NCI-H2227 (cell line): Measurements from ENCODE around the gene ACAP1.

ENCODE experiments used
- DNase-seq: peaks from one replicate; lab custom pipeline; 2025; ENCODE audit not compliant: unreplicated experiment; lab: John Stamatoyannopoulos, UW

Gene ACAP1, protein sequence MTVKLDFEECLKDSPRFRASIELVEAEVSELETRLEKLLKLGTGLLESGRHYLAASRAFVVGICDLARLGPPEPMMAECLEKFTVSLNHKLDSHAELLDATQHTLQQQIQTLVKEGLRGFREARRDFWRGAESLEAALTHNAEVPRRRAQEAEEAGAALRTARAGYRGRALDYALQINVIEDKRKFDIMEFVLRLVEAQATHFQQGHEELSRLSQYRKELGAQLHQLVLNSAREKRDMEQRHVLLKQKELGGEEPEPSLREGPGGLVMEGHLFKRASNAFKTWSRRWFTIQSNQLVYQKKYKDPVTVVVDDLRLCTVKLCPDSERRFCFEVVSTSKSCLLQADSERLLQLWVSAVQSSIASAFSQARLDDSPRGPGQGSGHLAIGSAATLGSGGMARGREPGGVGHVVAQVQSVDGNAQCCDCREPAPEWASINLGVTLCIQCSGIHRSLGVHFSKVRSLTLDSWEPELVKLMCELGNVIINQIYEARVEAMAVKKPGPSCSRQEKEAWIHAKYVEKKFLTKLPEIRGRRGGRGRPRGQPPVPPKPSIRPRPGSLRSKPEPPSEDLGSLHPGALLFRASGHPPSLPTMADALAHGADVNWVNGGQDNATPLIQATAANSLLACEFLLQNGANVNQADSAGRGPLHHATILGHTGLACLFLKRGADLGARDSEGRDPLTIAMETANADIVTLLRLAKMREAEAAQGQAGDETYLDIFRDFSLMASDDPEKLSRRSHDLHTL

GRCh38 chr17:7336240-7337175 is at the start of gene ACAP1:
ACAP1 (plus strand) TSS chr17:7336529; CDS start chr17:7336735, 206 bp downstream.
- no peak for DNase-seq

DNA sequence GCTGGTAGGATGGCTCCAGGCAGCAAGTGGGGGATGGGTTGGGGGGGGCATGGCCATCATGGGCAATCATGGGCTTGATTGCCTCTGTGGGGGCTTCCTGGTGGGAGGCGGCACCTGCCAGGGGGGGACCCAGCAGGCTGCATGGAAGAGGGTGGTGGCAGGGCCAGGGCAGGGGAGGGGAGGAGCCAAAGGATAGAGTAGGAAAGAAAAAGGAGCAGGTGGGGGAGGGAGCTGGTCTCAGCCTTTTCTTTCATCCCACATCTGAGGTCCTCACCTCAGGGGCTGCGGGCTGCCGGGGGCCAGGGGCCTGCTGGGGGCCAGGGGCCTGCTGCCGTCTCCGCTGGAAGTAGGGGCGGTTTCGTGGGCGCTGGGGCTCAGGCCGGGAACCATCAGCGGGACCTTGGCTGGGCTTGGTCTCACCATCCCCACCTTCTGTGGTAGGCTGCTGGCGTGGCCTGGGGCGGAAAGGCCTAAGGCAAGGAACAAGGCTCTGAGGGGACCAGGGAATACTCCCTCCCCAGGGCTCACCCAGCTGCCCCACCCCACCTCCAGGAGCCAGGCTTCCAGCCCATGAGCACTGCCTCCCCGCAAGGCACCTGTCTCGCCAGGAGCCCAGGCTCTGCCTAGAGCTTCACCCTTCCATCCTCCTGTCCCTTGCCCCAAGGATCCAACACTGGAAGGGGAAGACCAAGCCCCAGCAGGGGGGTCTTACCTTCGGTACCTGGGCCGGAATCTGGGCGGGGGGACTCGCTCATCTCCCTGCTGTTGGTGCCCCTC is 46.9 kb upstream of the ACAP1 start:
- DNase-seq: no peak

GRCh38 chr17:7290166-7290565 is 46.2 kb upstream of the ACAP1 start:
- DNase-seq: no peak

GRCh38 chr17:7290685-7291084 is 45.6 kb upstream of the ACAP1 start:
- DNase-seq: no peak

DNA sequence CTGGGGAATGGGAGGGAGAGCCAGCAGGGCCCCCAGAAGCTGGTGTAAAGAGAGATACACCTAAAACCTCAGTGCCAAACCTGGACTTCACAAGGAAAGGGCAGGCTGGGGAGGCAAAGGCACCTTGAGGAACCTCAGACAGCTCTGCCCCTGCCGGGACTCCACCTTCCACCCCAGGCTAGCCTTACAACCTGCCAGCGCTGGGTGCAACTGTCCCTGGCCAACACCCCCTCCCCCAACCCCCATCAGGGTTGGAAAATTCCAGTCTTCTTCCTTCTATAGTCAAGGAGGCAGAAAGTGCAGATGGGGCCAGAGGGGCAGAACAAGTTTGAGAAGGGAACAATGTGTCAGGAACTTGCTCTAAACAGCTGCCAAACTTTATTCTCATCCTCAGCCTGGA is 44.1 kb upstream of the ACAP1 start:
- DNase-seq: no peak

DNA sequence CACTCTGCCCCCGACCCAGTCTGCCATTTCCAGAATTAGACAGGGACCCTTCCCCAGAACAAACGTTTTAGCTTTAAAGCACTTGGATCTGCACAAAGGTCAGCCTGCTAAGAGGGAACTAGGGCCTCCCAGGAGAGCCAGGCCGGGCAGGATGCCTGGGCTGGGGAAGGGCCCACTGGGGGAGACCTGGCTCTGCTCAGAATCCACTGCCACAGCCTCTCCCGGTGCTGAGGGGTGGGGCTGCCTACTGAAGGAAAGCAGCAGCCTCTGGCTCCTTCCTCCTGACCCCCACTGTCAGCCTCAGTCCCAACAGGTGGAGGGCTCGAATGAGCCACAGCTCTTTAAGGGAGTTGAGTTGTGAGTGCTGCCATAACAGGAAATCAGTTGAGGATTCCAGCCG is 43.6 kb upstream of the ACAP1 start:
- DNase-seq: no peak

- DNase-seq: no peak
Measured at GRCh38 chr17:7293159-7293558, 43.2 kb upstream of the ACAP1 start.

- DNase-seq: peak; percentile 48
Measured at GRCh38 chr17:7293816-7294613, 42.3 kb upstream of the ACAP1 start.

DNA sequence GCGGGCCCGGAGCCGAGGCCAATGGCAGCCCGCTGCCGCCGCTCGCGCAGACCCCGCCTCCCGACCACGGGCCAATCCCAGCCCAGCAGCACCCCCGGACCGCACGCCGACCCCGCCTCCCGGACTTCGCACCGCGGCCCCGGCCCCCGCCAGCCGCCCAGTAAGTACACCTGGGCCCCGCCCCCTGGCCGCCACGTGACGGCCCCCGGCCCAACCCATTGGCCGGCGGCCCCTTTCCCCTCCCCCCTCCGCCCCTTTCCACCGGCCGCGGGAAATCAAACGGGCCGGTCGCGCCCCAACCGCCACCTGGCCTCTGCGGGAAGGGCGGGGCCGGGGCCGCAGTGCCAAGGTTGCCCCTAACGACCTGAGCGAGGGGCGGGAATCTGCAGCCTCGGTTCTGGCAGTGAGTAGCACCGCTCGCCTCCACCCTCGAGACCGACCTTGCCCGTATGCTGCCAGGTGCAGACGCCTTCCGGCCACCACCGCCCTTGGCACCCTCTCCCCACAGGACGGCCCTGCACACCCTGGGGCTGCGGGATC is 41.6 kb upstream of the ACAP1 start, which contains the start of gene YBX2:
YBX2 (minus strand) TSS at position 26 of the 540 bp plus-strand sequence. CDS start 139 bp downstream, outside the sequence.
- DNase-seq: peak; percentile 94

DNA sequence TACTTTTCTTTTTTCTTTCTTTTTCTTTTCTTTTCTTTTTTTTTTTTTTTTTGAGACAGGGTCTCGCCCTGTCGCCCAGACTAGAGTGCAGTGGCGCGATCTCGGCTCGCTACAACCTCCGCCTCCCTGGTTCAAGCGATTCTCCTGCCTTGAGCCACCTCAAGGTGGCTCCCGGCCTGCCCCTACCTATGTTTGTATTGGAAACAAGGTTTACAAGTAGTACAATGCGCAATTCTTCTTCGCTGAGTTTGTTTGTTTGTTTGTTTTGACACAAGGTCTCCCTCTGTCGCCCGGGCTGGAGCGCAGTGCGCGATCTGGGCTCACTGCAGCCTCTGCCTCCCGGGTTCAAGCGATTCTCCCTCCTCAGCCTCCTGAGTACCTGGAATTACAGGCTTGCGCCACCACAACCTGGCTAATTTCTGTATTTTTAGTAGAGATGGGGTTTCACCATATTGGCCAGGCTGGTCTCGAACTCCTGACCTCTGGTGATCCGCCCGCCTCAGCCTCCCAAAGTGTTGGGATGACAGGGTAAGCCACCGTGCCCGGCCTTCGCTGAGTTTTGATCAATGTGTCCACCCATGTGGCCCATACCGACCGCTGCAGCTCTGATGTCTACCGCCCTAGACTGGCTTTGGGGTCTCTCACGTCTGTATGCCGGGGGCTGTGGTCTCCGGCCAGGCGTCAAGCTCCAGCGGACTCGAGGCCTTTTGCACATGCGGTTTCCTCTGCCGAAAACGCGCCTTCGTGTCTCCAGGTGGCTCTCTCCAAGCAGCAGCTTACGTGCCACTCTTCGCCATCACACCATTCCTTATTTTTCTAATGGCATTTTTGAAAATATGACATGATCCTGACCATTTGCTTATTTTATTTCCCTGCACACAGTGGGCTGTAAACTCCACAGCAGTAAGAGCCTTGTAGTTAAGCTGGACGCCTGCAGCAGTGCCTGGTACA is 40.8 kb upstream of the ACAP1 start:
- DNase-seq: no peak

DNA sequence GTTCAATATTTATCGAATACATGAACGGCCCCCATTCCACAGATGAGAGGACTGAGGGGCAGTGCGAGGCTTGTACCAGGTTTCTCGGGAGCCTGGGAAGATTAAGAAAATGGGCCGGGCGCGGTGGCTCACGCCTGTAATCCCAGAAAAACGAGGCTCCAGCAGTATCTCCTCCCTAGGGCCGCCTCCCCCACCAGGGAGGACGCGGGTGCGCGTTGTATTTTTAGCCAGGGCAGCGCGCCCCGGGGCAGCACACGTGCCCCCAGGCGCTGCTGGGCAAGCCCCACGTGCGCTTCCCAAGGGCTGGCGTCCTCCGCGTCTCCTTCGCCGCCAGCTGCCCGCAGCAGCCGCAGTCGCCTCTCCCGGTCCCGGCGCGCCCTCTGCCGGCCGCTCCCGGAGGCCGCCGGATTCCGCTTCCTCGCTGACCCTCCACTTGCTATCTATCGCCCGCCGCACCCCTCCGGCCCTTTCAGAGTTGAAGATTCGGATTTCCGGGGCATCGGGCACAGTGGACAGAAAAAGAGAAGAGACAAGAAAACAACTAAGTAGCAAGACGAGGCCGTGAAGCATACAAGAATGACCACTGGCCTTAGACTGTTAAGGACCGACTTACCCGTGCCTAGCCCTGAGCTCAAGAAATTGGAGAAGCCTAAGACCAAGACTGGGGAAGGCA is 40.0 kb upstream of the ACAP1 start:
- peak; percentile 87 for DNase-seq

DNA sequence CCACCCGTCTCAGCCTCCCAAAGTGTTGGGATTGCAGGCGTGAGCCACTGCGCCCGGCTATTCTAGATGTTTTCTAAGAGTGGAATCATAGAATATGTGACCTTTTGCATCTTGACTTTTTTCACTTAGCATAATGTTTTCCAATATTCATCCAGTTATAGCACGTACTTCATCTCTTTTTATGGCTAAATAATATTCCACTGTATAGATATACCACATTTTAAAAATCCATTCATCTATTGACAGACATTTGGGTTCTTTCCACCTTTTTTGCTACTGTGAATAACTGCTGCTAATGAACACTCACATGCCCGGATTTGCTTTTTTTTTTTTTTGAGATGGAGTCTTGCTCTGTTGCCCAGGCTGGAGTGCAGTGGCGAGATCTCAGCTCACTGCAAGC is 32.1 kb upstream of the ACAP1 start:
- DNase-seq: no peak

DNA sequence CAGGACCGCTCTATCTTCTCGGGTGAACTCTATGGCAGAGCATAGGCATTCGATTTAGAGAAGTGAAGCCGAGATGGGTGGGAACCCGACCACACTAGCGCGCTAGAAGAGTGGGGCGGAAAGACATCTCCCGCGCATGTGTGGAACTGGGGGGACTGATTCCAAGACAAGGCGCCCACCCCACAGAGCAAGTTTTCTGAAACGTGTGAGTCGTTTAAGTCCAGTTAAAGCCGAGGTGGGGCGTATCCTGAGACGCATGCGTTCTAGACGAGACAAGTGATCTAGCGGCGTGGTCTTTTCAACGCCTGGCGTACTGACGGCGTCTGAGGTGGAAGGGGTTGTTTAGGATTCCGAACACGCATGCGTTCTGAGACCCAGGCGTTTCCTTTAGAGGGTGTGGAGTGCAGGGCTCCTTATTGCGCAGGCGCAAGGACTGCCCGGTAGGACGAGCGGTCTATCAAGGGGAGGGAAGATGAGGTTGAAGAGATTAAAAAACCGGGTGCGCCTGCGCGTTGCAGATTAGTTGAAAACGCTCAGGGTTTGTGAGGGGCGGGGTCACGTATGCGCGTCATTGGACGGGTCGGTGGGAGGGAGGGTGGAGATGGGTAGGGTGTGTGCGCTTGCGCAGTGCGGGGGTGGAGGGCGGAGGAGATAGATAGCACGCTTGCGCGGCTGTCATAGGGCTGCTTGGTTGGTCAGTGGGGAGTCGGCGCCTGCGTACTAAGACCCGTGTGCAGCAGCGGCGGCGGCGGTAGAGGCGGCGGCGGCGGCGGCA is 29.2 kb upstream of the ACAP1 start, which contains the start of gene EIF5A:
EIF5A (plus strand) TSS at position 718 of the 775 bp plus-strand sequence. CDS start 2,008 bp downstream, outside the sequence.
- peak; percentile 99 for DNase-seq

- peak; percentile 54 for DNase-seq
Measured at GRCh38 chr17:7307686-7308624, 28.4 kb upstream of the ACAP1 start.

DNA sequence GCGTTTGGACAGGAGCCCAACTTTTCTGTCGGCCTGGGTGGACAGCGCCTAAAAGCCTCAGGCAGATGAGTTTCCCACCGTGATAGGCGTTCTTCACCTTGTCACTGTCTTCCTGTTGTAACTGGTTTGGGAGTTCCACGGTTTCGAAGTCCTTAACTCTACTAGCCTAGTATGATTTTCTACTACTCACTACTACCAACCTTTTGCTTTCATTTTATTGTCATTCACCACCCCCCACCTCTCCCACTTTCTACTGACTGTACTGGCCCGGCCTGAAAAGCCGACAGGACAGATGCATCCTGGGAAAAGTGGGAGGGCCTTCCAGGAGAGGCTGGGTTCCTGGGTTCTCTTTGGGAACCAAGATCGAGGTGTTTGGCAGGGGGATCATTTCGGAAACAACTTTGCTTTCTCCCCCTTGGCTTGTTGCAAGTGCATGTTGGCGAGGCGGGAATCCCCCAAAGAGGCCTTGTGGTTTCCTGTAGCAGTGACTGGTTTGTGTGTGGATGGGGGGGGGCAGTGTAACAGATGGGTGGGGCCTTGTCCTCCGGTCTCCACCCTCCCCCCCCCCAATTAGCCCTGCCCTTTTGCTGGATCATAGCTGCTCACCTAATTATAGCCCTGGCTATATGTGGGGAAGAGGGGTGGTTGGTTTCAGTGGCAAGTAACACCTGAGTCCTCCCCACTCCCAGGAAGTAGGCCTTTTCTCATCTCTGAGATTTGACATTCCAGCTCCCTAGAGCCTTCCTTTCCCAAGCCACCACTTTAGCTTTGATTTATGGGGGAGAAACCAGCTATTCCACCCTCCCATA is 27.5 kb upstream of the ACAP1 start:
- peak; percentile 81 for DNase-seq
